ENCODE measurements around the gene PACSIN1.

Gene PACSIN1

GRCh38 chr6:34496103-34496685, 30.3 kb downstream of the PACSIN1 start:
- TF ChIP-seq CTCF (IDR thresholded peaks at IDR 0.05), result no peak
- no peak overlapping the region for H3K4me3 Mint-ChIP-seq
- H3K27me3 Mint-ChIP-seq (ENCODE audit: low read depth, poor library complexity), result peaks cover 38% of the 10 kb centered on the region
- H3K27ac Mint-ChIP-seq, result no peak overlapping the region
- no peak for DNase-seq
- H3K9me3 Mint-ChIP-seq, result peaks cover 23% of the 10 kb centered on the region
- H3K4me1 Mint-ChIP-seq, result peaks cover 8% of the 10 kb centered on the region
- H3K36me3 Mint-ChIP-seq (ENCODE audit: low read depth), result no peaks in the 10 kb centered on the region

GRCh38 chr6:34497411-34497810, 31.5 kb downstream of the PACSIN1 start:
- TF ChIP-seq CTCF (IDR thresholded peaks at IDR 0.05), result no peak
- Mint-ChIP-seq H3K4me1 (no peaks in the 10 kb centered on the region), H3K27ac (no peak overlapping the region), H3K4me3 (no peak overlapping the region), H3K27me3 (ENCODE audit: low read depth, poor library complexity) (peaks cover 36% of the 10 kb centered on the region), H3K9me3 (peaks cover 32% of the 10 kb centered on the region), H3K36me3 (ENCODE audit: low read depth) (no peaks in the 10 kb centered on the region)
- DNase-seq, result no peak

DNA sequence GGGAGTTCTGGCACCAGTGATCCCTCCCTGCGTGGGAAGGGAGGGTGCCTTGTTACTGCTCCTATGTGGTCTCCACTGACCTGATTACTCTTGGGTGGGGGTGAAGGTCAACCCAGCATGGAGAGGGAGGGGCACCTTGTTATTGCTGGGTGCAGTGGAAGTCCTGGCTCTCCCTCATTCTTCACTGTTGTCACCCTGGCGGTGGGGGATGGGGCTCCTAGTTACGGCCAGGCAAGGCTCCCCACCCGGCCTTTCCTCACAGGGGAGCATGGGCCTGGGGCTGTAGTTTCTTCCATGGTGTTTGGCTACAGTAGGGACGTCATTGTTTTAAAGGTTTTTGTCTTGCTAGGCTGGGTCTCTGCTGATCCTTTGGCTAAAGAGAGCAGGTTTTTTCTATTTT, 40.8 kb downstream of the PACSIN1 start:
- Mint-ChIP-seq H3K4me3 (no peak overlapping the region), H3K9me3 (peaks cover 26% of the 10 kb centered on the region), H3K4me1 (peaks cover 20% of the 10 kb centered on the region), H3K27me3 (ENCODE audit: low read depth, poor library complexity) (peaks cover 10% of the 10 kb centered on the region), H3K27ac (no peak overlapping the region), H3K36me3 (ENCODE audit: low read depth) (peaks cover 6% of the 10 kb centered on the region)
- DNase-seq, result no peak
- no peak for TF ChIP-seq CTCF (IDR thresholded peaks at IDR 0.05)

- TF ChIP-seq CTCF (IDR thresholded peaks at IDR 0.05), result no peak
- Mint-ChIP-seq H3K36me3 (ENCODE audit: low read depth) (peaks cover 6% of the 10 kb centered on the region), H3K27ac (no peak overlapping the region), H3K27me3 (ENCODE audit: low read depth, poor library complexity) (peaks cover 12% of the 10 kb centered on the region), H3K4me1 (peaks cover 36% of the 10 kb centered on the region), H3K4me3 (no peak overlapping the region), H3K9me3 (peaks cover 18% of the 10 kb centered on the region)
- DNase-seq, result no peak
Observed at GRCh38 chr6:34508425-34508824, 42.5 kb downstream of the PACSIN1 start.

GRCh38 chr6:34509782-34510181, 43.9 kb downstream of the PACSIN1 start:
- Mint-ChIP-seq H3K9me3 (peaks cover 18% of the 10 kb centered on the region), H3K4me1 (peaks cover 49% of the 10 kb centered on the region), H3K27me3 (ENCODE audit: low read depth, poor library complexity) (peaks cover 23% of the 10 kb centered on the region), H3K27ac (no peak overlapping the region), H3K36me3 (ENCODE audit: low read depth) (peaks cover 6% of the 10 kb centered on the region), H3K4me3 (no peak overlapping the region)
- no peak for TF ChIP-seq CTCF (IDR thresholded peaks at IDR 0.05)
- DNase-seq, result no peak

DNA sequence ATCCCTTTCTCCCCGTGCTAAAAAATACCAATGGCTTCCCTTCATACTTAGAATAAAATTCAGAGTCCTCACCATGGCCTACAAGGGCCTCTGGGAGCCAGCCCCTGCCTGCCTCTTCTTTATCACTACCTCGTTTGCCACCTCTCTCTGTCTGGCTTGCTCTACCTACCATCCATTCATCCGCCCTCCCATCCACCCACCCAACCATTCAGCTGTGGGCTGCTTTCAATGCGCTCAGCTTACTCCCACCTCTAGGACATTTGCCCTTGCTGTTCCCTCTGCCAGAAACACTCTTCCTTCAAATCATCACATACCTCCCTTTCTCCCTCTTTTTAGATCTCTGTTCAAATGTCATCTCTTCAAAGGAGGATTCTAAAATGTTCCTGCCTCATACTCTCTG, 44.4 kb downstream of the PACSIN1 start:
- Mint-ChIP-seq H3K27ac (no peak overlapping the region), H3K36me3 (ENCODE audit: low read depth) (peaks cover 6% of the 10 kb centered on the region), H3K4me1 (peaks cover 53% of the 10 kb centered on the region), H3K9me3 (peaks cover 18% of the 10 kb centered on the region), H3K27me3 (ENCODE audit: low read depth, poor library complexity) (peaks cover 22% of the 10 kb centered on the region), H3K4me3 (no peak overlapping the region)
- TF ChIP-seq CTCF (IDR thresholded peaks at IDR 0.05), result no peak
- DNase-seq, result no peak

Data from nephron progenitor cell (in vitro differentiated cells).